Gastroesophageal sphincter (tissue), 4 donors: ENCODE results near the gene NELL1. TPM values are rescaled to one million over a fixed set of nuclear protein-coding genes. Genes with fewer than 3 reads are reported as not detected.

Experiments
- ATAC-seq: fragments of 150-250 bp; one replicate; pipeline ENCODE4 v1.9.1; 2016; ENCODE audit warnings: mild to moderate bottlenecking, moderate library complexity
- H3K27ac ChIP-seq, 4 donors: fragments of 200-600 bp; sonication (generic) in 3 of 4; 1 replicate in 3 of 4; 2 replicates in 1 of 4; pipeline ENCODE4 v1.5.1; 2016 to 2019
- H3K27me3 ChIP-seq: fragments of 200-600 bp; sonication (generic); one replicate; pipeline ENCODE4 v1.5.1; 2019
- H3K36me3 ChIP-seq, 2 donors: fragments of 200-600 bp; sonication (generic); one replicate each; pipeline ENCODE4 v1.5.1; 2019; ENCODE audit warnings: control low read depth in 1 of 2
- H3K4me1 ChIP-seq, 3 donors: fragments of 200-600 bp; sonication (generic); 1 replicate in 2 of 3; 2 replicates in 1 of 3; pipeline ENCODE4 v1.5.1; 2016 to 2019; ENCODE audit warnings: control low read depth in 2 of 3
- H3K4me3 ChIP-seq, 2 donors: fragments of 200-600 bp; sonication (generic); one replicate each; pipeline ENCODE4 v1.5.1; 2019; ENCODE audit warnings: mild to moderate bottlenecking in 1 of 2, moderate library complexity in 1 of 2
- H3K9me3 ChIP-seq, 3 donors: fragments of 200-600 bp; sonication (generic); one replicate each; pipeline ENCODE4 v1.5.1; 2017 to 2019; ENCODE audit warnings: control low read depth in 2 of 3
- EP300 ChIP-seq: sonication (generic); formaldehyde crosslinking; IDR thresholded peaks from one replicate; pipeline ENCODE4 v1.6.1; 2017; ENCODE audit warnings: antibody characterized with exemption, mild to moderate bottlenecking
- POLR2A ChIP-seq, 2 donors: fragments of 450-650 bp; IDR thresholded peaks; one replicate each; pipeline ENCODE4 v1.6.1; 2017; ENCODE audit warnings: antibody characterized with exemption in 2 of 2, mild to moderate bottlenecking in 2 of 2, moderate library complexity in 1 of 2
- POLR2AphosphoS5 ChIP-seq: sonication (generic); formaldehyde crosslinking; IDR thresholded peaks from one replicate; pipeline ENCODE4 v1.6.1; 2017; ENCODE audit warnings: antibody characterized with exemption
- WGBS, 2 donors: methylation state at CpG; one replicate each; pipeline ENCODE4 v1.1.5; 2018; ENCODE audit warnings: low coverage in 1 of 2; 5-methylcytosine and 5-hydroxymethylcytosine counted together
- total RNA-seq, 4 donors: library from RNA; depleted of rRNA; stranded (reverse); fragments of >200 nt; gene quantifications; one replicate each; pipeline ENCODE4 v1.1.0, GENCODE V29; 2016
- TF ChIP-seq, protein P1 (sequence below), 4 experiments: fragments of 200-600 bp in 2 of 4; fragments of 450-650 bp in 2 of 4; sonication (generic) in 1 of 4; IDR thresholded peaks; one replicate each; pipeline ENCODE4 v1.5.1; 2017 to 2019; ENCODE audit warnings: antibody characterized with exemption in 4 of 4, mild to moderate bottlenecking in 2 of 4, moderate library complexity in 2 of 4

The NELL1 gene
- total RNA-seq, 4 donors from 2014 or later = 0.27 to 3.0 (median 1.5) TPM

DNA sequence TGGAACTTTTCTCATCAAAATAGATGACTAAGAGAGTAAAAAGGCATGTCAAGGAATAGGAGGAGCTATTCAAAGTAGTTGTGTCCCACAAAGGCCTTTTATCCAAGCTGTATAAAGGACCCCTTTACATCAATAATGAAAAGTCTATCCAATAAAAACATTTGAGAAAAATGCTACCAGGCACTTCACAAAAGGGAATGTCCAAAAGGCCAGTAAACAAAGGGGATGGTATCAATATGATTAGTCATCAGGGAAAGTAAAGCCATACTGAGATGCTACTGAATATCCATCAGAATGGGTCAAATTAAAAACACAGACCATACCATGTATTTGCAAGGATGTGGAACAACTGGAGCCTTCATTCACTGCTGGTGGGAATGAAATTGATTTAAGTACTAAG lies 224.9 kb downstream of the NELL1 start:
- TF ChIP-seq POLR2A (IDR thresholded peaks at IDR 0.05) = no peak
- no peak for TF ChIP-seq EP300
- TF ChIP-seq POLR2AphosphoS5 = no peak
- TF ChIP-seq, protein P1, sequence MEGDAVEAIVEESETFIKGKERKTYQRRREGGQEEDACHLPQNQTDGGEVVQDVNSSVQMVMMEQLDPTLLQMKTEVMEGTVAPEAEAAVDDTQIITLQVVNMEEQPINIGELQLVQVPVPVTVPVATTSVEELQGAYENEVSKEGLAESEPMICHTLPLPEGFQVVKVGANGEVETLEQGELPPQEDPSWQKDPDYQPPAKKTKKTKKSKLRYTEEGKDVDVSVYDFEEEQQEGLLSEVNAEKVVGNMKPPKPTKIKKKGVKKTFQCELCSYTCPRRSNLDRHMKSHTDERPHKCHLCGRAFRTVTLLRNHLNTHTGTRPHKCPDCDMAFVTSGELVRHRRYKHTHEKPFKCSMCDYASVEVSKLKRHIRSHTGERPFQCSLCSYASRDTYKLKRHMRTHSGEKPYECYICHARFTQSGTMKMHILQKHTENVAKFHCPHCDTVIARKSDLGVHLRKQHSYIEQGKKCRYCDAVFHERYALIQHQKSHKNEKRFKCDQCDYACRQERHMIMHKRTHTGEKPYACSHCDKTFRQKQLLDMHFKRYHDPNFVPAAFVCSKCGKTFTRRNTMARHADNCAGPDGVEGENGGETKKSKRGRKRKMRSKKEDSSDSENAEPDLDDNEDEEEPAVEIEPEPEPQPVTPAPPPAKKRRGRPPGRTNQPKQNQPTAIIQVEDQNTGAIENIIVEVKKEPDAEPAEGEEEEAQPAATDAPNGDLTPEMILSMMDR (IDR thresholded peaks at IDR 0.05) = no peak
- H3K27ac ChIP-seq = no peak overlapping the region
- H3K4me3 ChIP-seq = no peak overlapping the region
- H3K9me3 ChIP-seq = peaks cover 0 to 4% (median 0%) of the 10 kb centered on the region in 3 donors
- no peaks in the 10 kb centered on the region for H3K4me1 ChIP-seq
- no peaks in the 10 kb centered on the region for H3K27me3 ChIP-seq
- ATAC-seq = no peak
- H3K36me3 ChIP-seq = no peaks in the 10 kb centered on the region

DNA sequence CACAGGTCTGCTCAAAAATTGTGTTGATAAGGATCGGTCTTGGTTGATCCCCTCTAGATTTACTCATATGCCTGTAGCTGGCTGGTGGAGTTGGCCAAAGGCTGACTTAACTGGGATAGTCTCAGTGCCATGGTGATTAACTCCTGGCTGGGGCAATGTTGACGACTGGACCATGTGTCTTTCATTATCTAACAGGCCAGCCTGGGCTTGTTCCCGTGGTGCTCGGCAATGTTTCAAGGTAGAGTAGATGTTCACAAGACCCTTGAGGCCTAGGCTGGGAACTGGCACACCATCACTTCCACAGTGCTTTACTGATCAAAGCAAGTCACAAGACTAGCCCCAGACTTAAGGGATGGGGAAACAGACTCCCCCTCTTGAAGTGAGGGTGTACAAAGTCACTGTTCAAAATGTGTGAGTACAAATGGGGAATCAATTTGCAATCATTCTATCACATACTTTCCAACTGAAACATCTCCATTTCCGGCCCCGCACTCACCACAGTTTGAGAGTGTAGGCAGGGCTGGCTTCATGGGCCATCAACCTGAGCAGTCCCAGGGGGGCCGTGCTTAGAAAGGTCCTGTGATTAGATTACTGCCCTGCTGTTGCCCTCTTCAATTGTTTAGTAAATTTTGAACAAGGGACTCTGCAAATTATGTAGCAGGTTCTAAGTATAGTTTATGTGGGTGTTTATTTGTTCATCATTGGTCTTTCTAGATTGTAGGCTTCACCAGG lies 240.8 kb downstream of the NELL1 start:
- WGBS, 2 donors = 80 to 82% methylated on average over 3 to 4 of the region's 7 CpGs
- no peak for TF ChIP-seq POLR2AphosphoS5
- TF ChIP-seq POLR2A (IDR thresholded peaks at IDR 0.05) = no peak
- TF ChIP-seq EP300 = no peak
- TF ChIP-seq, protein P1 (IDR thresholded peaks at IDR 0.05) = no peak
- no peaks in the 10 kb centered on the region for H3K27me3 ChIP-seq
- no peak overlapping the region for H3K4me3 ChIP-seq
- H3K27ac ChIP-seq = no peak overlapping the region
- H3K4me1 ChIP-seq = no peaks in the 10 kb centered on the region
- no peaks in the 10 kb centered on the region for H3K36me3 ChIP-seq
- no peak for ATAC-seq
- H3K9me3 ChIP-seq = no peaks in the 10 kb centered on the region

DNA sequence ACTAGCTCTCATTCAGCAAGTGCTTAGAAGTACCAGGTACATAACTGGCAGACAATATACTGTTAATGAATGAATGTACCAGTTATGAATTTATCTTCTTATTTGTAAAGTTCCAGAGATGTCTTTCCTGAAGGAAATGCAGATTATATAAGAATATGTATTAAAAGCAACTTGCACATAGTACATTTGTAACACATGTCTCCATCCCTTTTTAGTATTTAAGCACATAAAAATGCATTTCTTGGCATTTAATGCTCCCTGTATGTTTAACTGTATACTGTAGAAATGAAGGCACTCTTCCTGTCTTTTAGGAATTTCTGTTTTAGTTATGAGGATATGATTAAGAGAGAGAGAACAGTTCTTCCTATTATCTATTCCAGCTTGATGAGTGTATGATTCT lies 241.3 kb downstream of the NELL1 start:
- no peak for ATAC-seq
- Histone ChIP-seq H3K36me3 (no peaks in the 10 kb centered on the region), H3K27ac (no peak overlapping the region), H3K9me3 (no peaks in the 10 kb centered on the region), H3K4me3 (no peak overlapping the region), H3K4me1 (no peaks in the 10 kb centered on the region), H3K27me3 (no peaks in the 10 kb centered on the region)
- TF ChIP-seq POLR2AphosphoS5 (no peak), EP300 (no peak), POLR2A (IDR thresholded peaks at IDR 0.05) (no peak)
- TF ChIP-seq, protein P1 (IDR thresholded peaks at IDR 0.05) = no peak

DNA sequence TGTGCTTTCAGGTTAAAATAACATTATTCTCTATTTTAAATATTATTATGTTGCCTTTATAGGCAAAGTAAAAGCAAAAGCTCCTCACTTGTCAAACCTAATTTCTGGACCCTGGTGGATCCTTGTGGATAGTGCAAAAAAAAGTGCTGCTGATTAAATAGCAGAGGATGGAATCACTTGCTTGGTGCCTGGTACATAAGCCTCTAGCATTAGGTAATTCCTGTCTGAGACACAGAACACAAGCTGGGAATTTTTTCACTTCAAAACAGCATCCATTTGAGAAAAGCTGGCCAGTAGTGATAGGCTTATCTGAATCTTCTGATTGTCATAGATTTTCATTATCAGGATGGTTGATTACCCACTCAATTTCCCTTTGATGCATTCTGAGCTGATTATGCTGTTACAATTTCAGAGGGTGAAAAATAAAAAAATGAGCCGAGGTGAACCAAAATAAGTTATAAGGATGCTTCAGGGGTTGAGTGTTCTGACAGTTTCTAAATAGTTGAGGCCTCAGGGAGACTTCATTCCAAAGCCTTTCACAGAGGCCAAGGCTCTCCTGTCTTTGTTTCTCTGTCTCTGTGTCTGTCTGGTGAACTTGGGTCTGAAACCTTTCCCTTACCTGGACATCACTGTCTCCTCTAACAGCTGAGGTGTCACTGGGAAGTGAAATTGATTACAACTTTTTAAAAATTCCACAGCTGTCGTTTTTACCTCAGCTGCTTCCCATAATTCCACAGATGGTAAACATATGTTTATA lies 242.9 kb downstream of the NELL1 start:
- H3K4me3 ChIP-seq = no peak overlapping the region
- no peaks in the 10 kb centered on the region for H3K9me3 ChIP-seq
- 32 to 48% methylated on average over 2 of the region's 2 CpGs for WGBS, 2 donors
- no peak overlapping the region for H3K27ac ChIP-seq
- no peaks in the 10 kb centered on the region for H3K27me3 ChIP-seq
- no peaks in the 10 kb centered on the region for H3K4me1 ChIP-seq
- TF ChIP-seq POLR2A (IDR thresholded peaks at IDR 0.05) = no peak
- no peak for TF ChIP-seq EP300
- TF ChIP-seq POLR2AphosphoS5 = no peak
- TF ChIP-seq, protein P1 (IDR thresholded peaks at IDR 0.05) = no peak
- no peak for ATAC-seq
- H3K36me3 ChIP-seq = no peaks in the 10 kb centered on the region
